HepG2 (cell line): Measurements from ENCODE around the gene IER2. TPM values are rescaled to one million over a fixed set of nuclear protein-coding genes. Genes with fewer than 3 reads are reported as not detected.

Experiments
- GABPA ChIP-seq, 2 experiments: IDR thresholded peaks; 2 replicates each; pipeline ENCODE4 v1.6.1; 2011 to 2016; ENCODE audit warnings: low read depth in 2 of 2, low read length in 1 of 2, missing biosample characterization in 1 of 2, missing genetic modification characterization in 1 of 2
- HCFC1 ChIP-seq: fragments of 150-350 bp; IDR thresholded peaks from 2 replicates; pipeline ENCODE4 v1.6.1; 2014; ENCODE audit warnings: low read depth, low read length
- MTF2 ChIP-seq: sonication (generic); formaldehyde crosslinking; IDR thresholded peaks from 2 replicates; pipeline ENCODE4 v1.5.0; 2020; ENCODE audit warnings: missing genetic modification reagents, borderline replicate concordance
- SALL2 ChIP-seq: sonication (generic); formaldehyde crosslinking; IDR thresholded peaks from 2 replicates; pipeline ENCODE4 v1.8.1; 2023; ENCODE audit warnings: mild to moderate bottlenecking, missing genetic modification reagents, inconsistent platforms
- TARDBP ChIP-seq: sonication (generic); formaldehyde crosslinking; IDR thresholded peaks from 2 replicates; pipeline ENCODE4 v1.8.0; 2022; ENCODE audit warnings: mild to moderate bottlenecking, missing genetic modification reagents
- TGIF2 ChIP-seq: IDR thresholded peaks from 2 replicates; pipeline ENCODE4 v1.6.1; 2016; ENCODE audit warnings: control low read depth, missing compliant biosample characterization
- TSC22D2 ChIP-seq: sonication (generic); formaldehyde crosslinking; IDR thresholded peaks from 2 replicates; pipeline ENCODE4 v1.5.1; 2020; ENCODE audit warnings: missing genetic modification reagents, mild to moderate bottlenecking, borderline replicate concordance
- ZNF34 ChIP-seq: sonication (generic); formaldehyde crosslinking; IDR thresholded peaks from 2 replicates; pipeline ENCODE4 v1.4.0; 2020; ENCODE audit warnings: mild to moderate bottlenecking, missing genetic modification reagents, borderline replicate concordance
- ZNF574 ChIP-seq: sonication (generic); formaldehyde crosslinking; IDR thresholded peaks from 2 replicates; pipeline ENCODE4 v1.4.0; 2020; ENCODE audit warnings: missing genetic modification reagents
- ZNF615 ChIP-seq: sonication (generic); formaldehyde crosslinking; IDR thresholded peaks from 2 replicates; pipeline ENCODE4 v1.5.0; 2020; ENCODE audit warnings: mild to moderate bottlenecking, missing genetic modification reagents, borderline replicate concordance
- polyA plus RNA-seq, 8 experiments: library from polyadenylated mRNA; depleted of rRNA in 3 of 8; stranded (reverse) in 7 of 8; unstranded in 1 of 8; fragments of >200 nt; fragmentation: Illumina TruSeq in 4 of 8; extraction: Trizol in 4 of 8; gene quantifications; 2 replicates each; pipeline versions ENCODE4 v1.2.1 to v1.2.3, GENCODE V29; 2011 to 2016; ENCODE audit warnings: low read depth in 4 of 8, missing spikeins in 1 of 8, mixed read lengths in 1 of 8; ENCODE audit not compliant: insufficient read depth in 1 of 8
- total RNA-seq, 5 experiments: library from RNA; depleted of rRNA; stranded (reverse); fragments of >200 nt; fragmentation: Illumina TruSeq; extraction: Trizol; gene quantifications; 2 replicates each; pipeline ENCODE4 v1.2.3, GENCODE V29; 2016; ENCODE audit warnings: low read depth in 1 of 5
- TF ChIP-seq, protein P1 (sequence below): IDR thresholded peaks from 2 replicates; pipeline ENCODE4 v1.6.1; 2016; ENCODE audit warnings: missing biosample characterization, missing genetic modification reagents, low read depth

The IER2 gene
- total and polyA plus RNA-seq, 2 of the 13 experiments (the other 11 are each of a cell fraction or from before 2014, with no cell fraction given) = 10.1 to 14.3 TPM

DNA sequence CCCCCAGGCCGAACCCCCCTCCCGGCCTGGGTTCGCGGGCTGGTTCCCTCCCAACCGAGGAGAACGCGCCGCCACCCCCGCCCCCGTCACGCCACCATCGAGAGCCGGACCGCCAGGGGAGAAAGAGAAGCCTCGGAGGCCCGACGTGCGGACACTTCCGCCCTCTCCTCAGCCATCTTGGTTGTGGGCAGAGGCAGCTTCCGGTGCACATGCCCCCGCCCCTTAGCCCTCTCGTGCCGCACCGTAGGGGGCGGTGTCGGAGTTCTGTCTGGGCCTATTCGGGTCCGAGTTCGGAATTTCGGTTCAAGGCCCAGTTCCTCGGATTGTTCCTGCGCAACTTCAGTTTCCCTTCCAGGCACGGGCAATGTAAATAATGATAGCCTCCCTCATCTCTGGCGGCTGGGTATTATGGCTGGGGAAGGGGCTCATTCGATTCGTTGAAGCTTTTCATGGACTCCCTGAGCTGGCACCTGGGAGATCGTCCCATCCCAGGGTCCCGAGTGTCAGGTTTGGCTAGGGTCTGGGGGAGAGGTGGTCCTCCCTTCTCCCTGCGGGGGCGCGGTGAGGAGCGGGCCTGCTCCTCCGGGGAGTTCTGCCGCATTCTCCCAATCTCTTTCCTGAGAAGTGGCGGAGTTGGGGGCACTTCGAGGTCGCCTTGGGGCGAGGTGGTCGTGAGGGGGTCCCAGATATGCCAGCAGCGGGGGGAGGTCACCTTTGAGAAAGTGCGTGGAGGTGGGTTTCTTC lies at the start of gene IER2, which contains the start of gene STX10 (continued):
- TF ChIP-seq ZNF574 (CRISPR knock-in tag) = peak; percentile 99
- TF ChIP-seq ZNF34 (CRISPR knock-in tag) = 0 out of 2 replicates have a peak, but pooled peaks have one; percentile 80
- TF ChIP-seq TARDBP = peak; percentile 94
- TF ChIP-seq ZNF615 (CRISPR knock-in tag) = peak; percentile 73; the same call in 1 of the 2 replicates
- peak; percentile 81 for TF ChIP-seq HCFC1
- TF ChIP-seq MTF2 (CRISPR knock-in tag) = peak; percentile 62; the same call in 1 of the 2 replicates
- peak; percentile 96 for TF ChIP-seq GABPA (IDR thresholded peaks at IDR 0.05; ENCODE audit: low read depth, low read length)
- peak; percentile 99 for TF ChIP-seq GABPA (CRISPR knock-in tag; IDR thresholded peaks at IDR 0.05; ENCODE audit: low read depth)
- peak; percentile 41; the same call in 1 of the 2 replicates for TF ChIP-seq TGIF2 (CRISPR knock-in tag)
- TF ChIP-seq SALL2 = peak; percentile 51; the same call in 1 of the 2 replicates
- TF ChIP-seq, protein P1, sequence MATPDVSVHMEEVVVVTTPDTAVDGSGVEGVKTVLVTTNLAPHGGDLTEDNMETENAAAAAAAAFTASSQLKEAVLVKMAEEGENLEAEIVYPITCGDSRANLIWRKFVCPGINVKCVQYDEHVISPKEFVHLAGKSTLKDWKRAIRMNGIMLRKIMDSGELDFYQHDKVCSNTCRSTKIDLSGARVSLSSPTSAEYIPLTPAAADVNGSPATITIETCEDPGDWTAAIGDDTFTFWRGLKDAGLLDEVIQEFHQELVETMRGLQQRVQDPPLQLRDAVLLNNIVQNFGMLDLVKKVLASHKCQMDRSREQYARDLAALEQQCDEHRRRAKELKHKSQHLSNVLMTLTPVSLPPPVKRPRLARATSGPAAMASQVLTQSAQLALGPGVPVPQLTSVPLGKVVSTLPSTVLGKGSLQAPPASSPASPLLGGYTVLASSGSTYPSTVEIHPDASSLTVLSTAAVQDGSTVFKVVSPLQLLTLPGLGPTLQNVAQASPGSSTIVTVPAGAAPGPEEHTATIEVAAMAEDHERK (CRISPR knock-in tag) = peak; percentile 65; the same call in 1 of the 2 replicates
- TF ChIP-seq TSC22D2 = 0 out of 2 replicates have a peak, but pooled peaks have one; percentile 51
- TF ChIP-seq, all 625 proteins: peak for 291
